HepG2 (cell line): Measurements from ENCODE around the gene RNF4. TPM values are rescaled to one million over a fixed set of nuclear protein-coding genes. Genes with fewer than 3 reads are reported as not detected.

Source experiments
- FOXO1 ChIP-seq: sonication (generic); formaldehyde crosslinking; IDR thresholded peaks from 2 replicates; pipeline ENCODE4 v1.4.0; 2020; ENCODE audit warnings: missing genetic modification reagents
- GPN1 ChIP-seq: sonication (generic); formaldehyde crosslinking; IDR thresholded peaks from 2 replicates; pipeline ENCODE4 v1.5.1; 2020; ENCODE audit warnings: missing genetic modification reagents, borderline replicate concordance
- HES4 ChIP-seq: sonication (generic); formaldehyde crosslinking; IDR thresholded peaks from 2 replicates; pipeline ENCODE4 v1.9.0; 2021; ENCODE audit warnings: mild to moderate bottlenecking, missing genetic modification reagents, borderline replicate concordance
- HNRNPH1 ChIP-seq: fragments of 200-400 bp; formaldehyde crosslinking; optimal IDR thresholded peaks from 2 replicates; pipeline ENCODE3; 2017; ENCODE audit warnings: mild to moderate bottlenecking, low read depth, low read length
- HOXA9 ChIP-seq: sonication (generic); formaldehyde crosslinking; IDR thresholded peaks from 2 replicates; pipeline ENCODE4 v1.8.1; 2022; ENCODE audit warnings: missing genetic modification reagents, mild to moderate bottlenecking, moderate library complexity, borderline replicate concordance
- KIAA2018 ChIP-seq: sonication (generic); formaldehyde crosslinking; IDR thresholded peaks from 2 replicates; pipeline ENCODE4 v1.5.0; 2020; ENCODE audit warnings: mild to moderate bottlenecking, missing genetic modification reagents, borderline replicate concordance
- PHF8 ChIP-seq: sonication (generic); formaldehyde crosslinking; IDR thresholded peaks from 2 replicates; pipeline ENCODE4 v1.5.0; 2020; ENCODE audit warnings: missing genetic modification reagents
- SNAI1 ChIP-seq: sonication (generic); formaldehyde crosslinking; IDR thresholded peaks from 2 replicates; pipeline ENCODE4 v1.5.0; 2020; ENCODE audit warnings: mild to moderate bottlenecking, missing genetic modification reagents, borderline replicate concordance
- SSRP1 ChIP-seq: IDR thresholded peaks from 2 replicates; pipeline ENCODE4 v1.6.1; 2016; ENCODE audit warnings: control low read depth
- STAT6 ChIP-seq: sonication (generic); formaldehyde crosslinking; IDR thresholded peaks from 2 replicates; pipeline ENCODE4 v1.4.0; 2020; ENCODE audit warnings: missing genetic modification reagents, mild to moderate bottlenecking, borderline replicate concordance
- ZNF124 ChIP-seq: sonication (generic); formaldehyde crosslinking; IDR thresholded peaks from 2 replicates; pipeline ENCODE4 v1.4.0; 2020; ENCODE audit warnings: missing genetic modification reagents
- ZNF44 ChIP-seq: sonication (generic); formaldehyde crosslinking; IDR thresholded peaks from 2 replicates; pipeline ENCODE4 v1.5.1; 2020; ENCODE audit warnings: mild to moderate bottlenecking, missing genetic modification reagents
- ZNF639 ChIP-seq: conservative IDR thresholded peaks from 2 replicates; pipeline ENCODE4 v1.6.1; 2018; ENCODE audit warnings: missing genetic modification reagents
- ZNF710 ChIP-seq: sonication (generic); formaldehyde crosslinking; IDR thresholded peaks from 2 replicates; pipeline ENCODE4 v1.5.0; 2020; ENCODE audit warnings: mild to moderate bottlenecking, missing genetic modification reagents, borderline replicate concordance
- polyA plus RNA-seq, 8 experiments: library from polyadenylated mRNA; depleted of rRNA in 3 of 8; stranded (reverse) in 7 of 8; unstranded in 1 of 8; fragments of >200 nt; fragmentation: Illumina TruSeq in 4 of 8; extraction: Trizol in 4 of 8; gene quantifications; 2 replicates each; pipeline versions ENCODE4 v1.2.1 to v1.2.3, GENCODE V29; 2011 to 2016; ENCODE audit warnings: low read depth in 4 of 8, missing spikeins in 1 of 8, mixed read lengths in 1 of 8; ENCODE audit not compliant: insufficient read depth in 1 of 8
- total RNA-seq, 5 experiments: library from RNA; depleted of rRNA; stranded (reverse); fragments of >200 nt; fragmentation: Illumina TruSeq; extraction: Trizol; gene quantifications; 2 replicates each; pipeline ENCODE4 v1.2.3, GENCODE V29; 2016; ENCODE audit warnings: low read depth in 1 of 5

RNF4 gene
- total and polyA plus RNA-seq, 2 of the 13 experiments (the other 11 are each of a cell fraction or from before 2014, with no cell fraction given) = 38.1 to 45.1 TPM

- TF ChIP-seq HNRNPH1 (no peak), ZNF44 (no peak), SSRP1 (CRISPR knock-in tag) (no peak), ZNF124 (peak; percentile 51; the same call in 1 of the 2 replicates), SNAI1 (CRISPR knock-in tag) (no peak), HOXA9 (CRISPR knock-in tag) (no peak), STAT6 (CRISPR knock-in tag) (no peak), ZNF710 (no peak), PHF8 (CRISPR knock-in tag) (no peak; the same call in 1 of the 2 replicates), KIAA2018 (no peak), FOXO1 (CRISPR knock-in tag) (0 out of 2 replicates have a peak, but pooled peaks have one; percentile 30), HES4 (CRISPR knock-in tag) (no peak), GPN1 (CRISPR knock-in tag) (no peak), ZNF639 (no peak)
Observed at GRCh38 chr4:2441393-2442174, 27.3 kb upstream of the RNF4 start (continued).
